MCF 10A (cell line): Measurements from ENCODE around the gene TK1. TPM values are rescaled to one million over a fixed set of nuclear protein-coding genes. Genes with fewer than 3 reads are reported as not detected.

Experiments used
- BruUV-seq: library from RNA; stranded (reverse); fragments of 400-500 nt; replicated peaks from 2 replicates; lab custom pipeline; 2021; lab: Mats Ljungman, UMichigan
- CTCF ChIA-PET: fragments of 300-600 bp; sonication (Branson Sonifier 250); formaldehyde crosslinking; extraction: SDS; loops from one replicate; lab custom pipeline; 2021; ENCODE audit warnings: antibody characterized with exemption, inconsistent platforms; lab: Yijun Ruan, JAX
- POLR2A ChIA-PET: fragments of 300-600, 350-650 bp; sonication (Branson Sonifier 250); formaldehyde crosslinking; extraction: SDS; loops from one replicate; lab custom pipeline; 2020; ENCODE audit warnings: antibody characterized with exemption, inconsistent platforms; lab: Yijun Ruan, JAX
- DNase-seq: peaks from one replicate; pipeline ENCODE4 v3.0.0-alpha.2; 2018; ENCODE audit not compliant: unreplicated experiment
- H3K27ac Mint-ChIP-seq: one replicate; pipeline ENCODE4 v1.8.0; 2022; ENCODE audit warnings: mild to moderate bottlenecking, low read depth, mixed read lengths; ENCODE audit not compliant: unreplicated experiment
- H3K27me3 Mint-ChIP-seq: one replicate; pipeline ENCODE4 v1.8.0; 2022; ENCODE audit warnings: mixed read lengths; ENCODE audit not compliant: insufficient read depth, unreplicated experiment
- H3K36me3 Mint-ChIP-seq: one replicate; pipeline ENCODE4 v1.8.0; 2022; ENCODE audit warnings: mild to moderate bottlenecking, moderate library complexity, mixed read lengths; ENCODE audit not compliant: insufficient read depth, unreplicated experiment
- H3K4me1 Mint-ChIP-seq: one replicate; pipeline ENCODE4 v1.8.0; 2022; ENCODE audit warnings: mixed read lengths; ENCODE audit not compliant: insufficient read depth, unreplicated experiment
- H3K4me3 Mint-ChIP-seq: one replicate; pipeline ENCODE4 v1.8.0; 2022; ENCODE audit warnings: mild to moderate bottlenecking, moderate library complexity, mixed read lengths; ENCODE audit not compliant: unreplicated experiment
- H3K9me3 Mint-ChIP-seq: one replicate; pipeline ENCODE4 v1.8.0; 2022; ENCODE audit warnings: mixed read lengths; ENCODE audit not compliant: unreplicated experiment
- intact Hi-C: fragments of 100-400 bp; cut with micrococcal nuclease; formaldehyde crosslinking; loops from 2 replicates; pipeline ENCODE4 v1.14.1; 2022
- total RNA-seq: library from RNA; stranded (reverse); gene quantifications from 2 replicates; pipeline ENCODE4 v1.2.3, GENCODE V29; 2022
- TF ChIP-seq, protein P1 (sequence below): fragments of 200-600 bp; IDR thresholded peaks from one replicate; pipeline ENCODE4 v1.8.0; 2022; ENCODE audit warnings: antibody characterized with exemption, mild to moderate bottlenecking; ENCODE audit not compliant: unreplicated experiment

TK1 gene
- total RNA-seq, 1 experiment from 2014 or later, result 21.4 TPM

DNA sequence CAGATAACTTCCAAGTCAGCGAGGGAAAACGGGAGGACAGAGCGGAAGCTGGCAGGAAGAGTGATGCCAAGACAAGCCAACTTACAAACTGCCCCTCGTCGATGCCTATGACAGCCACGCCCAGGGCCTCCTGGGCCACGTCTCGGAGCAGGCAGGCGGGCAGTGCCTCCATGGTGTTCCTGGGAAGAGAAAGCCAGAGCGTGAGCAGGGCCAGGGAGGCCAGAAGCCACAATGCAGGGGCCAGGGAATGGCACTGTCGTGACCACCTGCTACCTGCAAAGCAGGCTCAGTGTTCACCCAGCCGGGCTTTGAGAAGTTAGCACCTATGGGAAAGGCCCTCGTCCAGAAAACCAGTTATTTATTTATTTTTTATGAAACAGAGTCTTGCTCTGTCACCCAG is 4.3 kb downstream of the TK1 start:
- Mint-ChIP-seq H3K4me1 (peaks cover 18% of the 10 kb centered on the region), H3K4me3 (no peak overlapping the region), H3K9me3 (no peaks in the 10 kb centered on the region), H3K36me3 (peaks cover 16% of the 10 kb centered on the region), H3K27me3 (no peaks in the 10 kb centered on the region), H3K27ac (no peak overlapping the region)
- no TSS peak for BruUV-seq
- intact Hi-C loops, result no loop called here
- POLR2A ChIA-PET, result interaction anchor here (0.6 kb wide), 1 partner anchor 33 kb away, joined by 4 read pairs; no protein-coding TSS in a partner anchor
- DNase-seq, result no peak
- TF ChIP-seq, protein P1, sequence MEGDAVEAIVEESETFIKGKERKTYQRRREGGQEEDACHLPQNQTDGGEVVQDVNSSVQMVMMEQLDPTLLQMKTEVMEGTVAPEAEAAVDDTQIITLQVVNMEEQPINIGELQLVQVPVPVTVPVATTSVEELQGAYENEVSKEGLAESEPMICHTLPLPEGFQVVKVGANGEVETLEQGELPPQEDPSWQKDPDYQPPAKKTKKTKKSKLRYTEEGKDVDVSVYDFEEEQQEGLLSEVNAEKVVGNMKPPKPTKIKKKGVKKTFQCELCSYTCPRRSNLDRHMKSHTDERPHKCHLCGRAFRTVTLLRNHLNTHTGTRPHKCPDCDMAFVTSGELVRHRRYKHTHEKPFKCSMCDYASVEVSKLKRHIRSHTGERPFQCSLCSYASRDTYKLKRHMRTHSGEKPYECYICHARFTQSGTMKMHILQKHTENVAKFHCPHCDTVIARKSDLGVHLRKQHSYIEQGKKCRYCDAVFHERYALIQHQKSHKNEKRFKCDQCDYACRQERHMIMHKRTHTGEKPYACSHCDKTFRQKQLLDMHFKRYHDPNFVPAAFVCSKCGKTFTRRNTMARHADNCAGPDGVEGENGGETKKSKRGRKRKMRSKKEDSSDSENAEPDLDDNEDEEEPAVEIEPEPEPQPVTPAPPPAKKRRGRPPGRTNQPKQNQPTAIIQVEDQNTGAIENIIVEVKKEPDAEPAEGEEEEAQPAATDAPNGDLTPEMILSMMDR, result no peak
- CTCF ChIA-PET, result interaction anchor here (0.6 to 1.4 kb wide), 4 partner anchors 33 to 127 kb away, joined by 3 to 10 read pairs (median 4); no protein-coding TSS in a partner anchor

DNA sequence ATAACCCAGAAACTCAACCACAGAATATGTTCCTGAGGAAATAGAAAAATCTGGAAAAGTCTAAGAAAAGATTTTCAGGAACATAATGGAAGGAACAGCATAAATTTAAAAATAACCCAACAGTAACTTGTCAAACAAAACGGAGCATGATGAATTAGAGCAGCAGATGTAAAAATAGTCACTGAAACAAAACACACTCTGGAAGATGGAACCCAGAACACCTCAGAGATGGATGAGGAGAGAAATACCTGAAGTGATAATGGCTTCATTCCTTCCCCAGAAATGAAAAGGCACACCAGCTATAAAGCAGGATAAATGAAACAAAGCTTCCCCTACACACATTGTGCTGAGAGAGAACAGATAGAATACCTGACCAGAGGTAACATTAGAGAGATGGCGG is 6.3 kb downstream of the TK1 start:
- POLR2A ChIA-PET, result no interaction called here
- H3K27ac Mint-ChIP-seq, result no peak overlapping the region
- DNase-seq, result no peak
- H3K9me3 Mint-ChIP-seq, result no peaks in the 10 kb centered on the region
- CTCF ChIA-PET, result interaction anchor here (0.5 to 0.7 kb wide), 2 partner anchors 10 to 14 kb away, joined by 3 read pairs; no protein-coding TSS in a partner anchor
- H3K4me1 Mint-ChIP-seq, result peaks cover 12% of the 10 kb centered on the region
- BruUV-seq, result no TSS peak
- H3K27me3 Mint-ChIP-seq, result no peaks in the 10 kb centered on the region
- TF ChIP-seq, protein P1, result no peak
- H3K36me3 Mint-ChIP-seq, result peaks cover 13% of the 10 kb centered on the region
- H3K4me3 Mint-ChIP-seq, result no peak overlapping the region
- intact Hi-C loops, result no loop called here

GRCh38 chr17:78180083-78180482 is 6.8 kb downstream of the TK1 start:
- H3K4me3 Mint-ChIP-seq, result no peak overlapping the region
- TF ChIP-seq, protein P1, result no peak
- H3K27me3 Mint-ChIP-seq, result no peaks in the 10 kb centered on the region
- no peak overlapping the region for H3K27ac Mint-ChIP-seq
- DNase-seq, result no peak
- CTCF ChIA-PET, result interaction anchor here (1.1 kb wide), 1 partner anchor 67 kb away, joined by 3 read pairs; no protein-coding TSS in a partner anchor
- H3K9me3 Mint-ChIP-seq, result no peaks in the 10 kb centered on the region
- BruUV-seq, result no TSS peak
- intact Hi-C loops, result no loop called here
- peaks cover 17% of the 10 kb centered on the region for H3K36me3 Mint-ChIP-seq
- POLR2A ChIA-PET, result no interaction called here
- peaks cover 10% of the 10 kb centered on the region for H3K4me1 Mint-ChIP-seq

DNA sequence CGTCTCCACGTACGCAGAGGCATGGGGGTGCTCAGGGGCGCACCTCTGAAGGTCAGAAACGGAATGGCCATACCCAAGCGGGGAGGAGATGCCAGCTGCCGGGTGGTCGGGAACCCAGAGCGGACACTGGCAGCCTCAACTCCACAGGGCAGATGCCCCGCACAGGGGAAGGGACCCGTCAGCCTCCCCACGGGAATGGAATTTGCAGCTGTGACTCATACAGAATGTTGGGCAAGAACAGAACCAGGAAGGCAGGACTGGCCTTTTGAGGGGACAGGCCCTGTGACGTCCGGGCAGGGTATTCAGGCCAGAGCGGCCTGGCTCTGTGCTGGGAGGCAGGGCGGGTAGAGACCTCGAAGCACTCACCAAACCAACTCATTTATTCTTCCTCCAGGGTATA is 7.5 kb downstream of the TK1 start:
- peak overlapping the region; percentile 8 for H3K27ac Mint-ChIP-seq
- peak; percentile 74 for DNase-seq
- intact Hi-C loops, result no loop called here
- H3K4me3 Mint-ChIP-seq, result no peak overlapping the region
- H3K4me1 Mint-ChIP-seq, result peaks cover 9% of the 10 kb centered on the region
- TF ChIP-seq, protein P1, result no peak
- H3K9me3 Mint-ChIP-seq, result no peaks in the 10 kb centered on the region
- POLR2A ChIA-PET, result interaction anchor here (0.5 to 0.7 kb wide), 2 partner anchors 51 to 213 kb away, joined by 3 read pairs; no protein-coding TSS in a partner anchor
- no peaks in the 10 kb centered on the region for H3K27me3 Mint-ChIP-seq
- peaks cover 19% of the 10 kb centered on the region for H3K36me3 Mint-ChIP-seq
- CTCF ChIA-PET, result interaction anchor here (1.1 kb wide), 1 partner anchor 67 kb away, joined by 3 read pairs; no protein-coding TSS in a partner anchor
- no TSS peak for BruUV-seq
